WERI-Rb-1 (cell line): ENCODE data around the gene METTL26.

Experiments
- DNase-seq: peaks from one replicate; pipeline ENCODE4 v3.0.0-alpha.2; 2020
- H3K27ac ChIP-seq: fragments of 250-450 bp; sonication (Bioruptor Pico); 2 replicates; pipeline ENCODE4 v1.5.1; 2020; ENCODE audit warnings: mild to moderate bottlenecking, moderate library complexity
- H3K27me3 ChIP-seq: fragments of 250-450 bp; sonication (Bioruptor Pico); 2 replicates; pipeline ENCODE4 v1.5.1; 2021; ENCODE audit warnings: mild to moderate bottlenecking, low read depth, moderate library complexity; ENCODE audit not compliant: insufficient read depth, severe bottlenecking
- H3K36me3 ChIP-seq: fragments of 250-450 bp; sonication (Bioruptor Pico); 2 replicates; pipeline ENCODE4 v1.5.1; 2020; ENCODE audit warnings: mild to moderate bottlenecking, moderate library complexity
- H3K4me3 ChIP-seq: 2 replicates; pipeline ENCODE4 v1.5.1; 2011; ENCODE audit warnings: low read depth, mild to moderate bottlenecking, control low read depth, low read length
- H3K9me3 ChIP-seq: fragments of 250-450 bp; sonication (Bioruptor Pico); 2 replicates; pipeline ENCODE4 v1.5.1; 2021; ENCODE audit warnings: mild to moderate bottlenecking, moderate library complexity; ENCODE audit not compliant: severe bottlenecking
- TF ChIP-seq, protein P1 (sequence below): IDR thresholded peaks from 2 replicates; pipeline ENCODE4 v1.5.1; 2011; ENCODE audit warnings: low read depth, mild to moderate bottlenecking, control low read depth, inconsistent platforms, low read length

Gene METTL26

GRCh38 chr16:636206-637080 lies at the start of gene METTL26:
METTL26 (minus strand) TSS chr16:636305; CDS start chr16:636290, 15 bp downstream.
- peak; percentile 95 for DNase-seq
- peak within 1 kb of the TSS; percentile 88 for H3K4me3 ChIP-seq
- H3K36me3 ChIP-seq: peaks cover 22% of the 10 kb centered on the region
- TF ChIP-seq, protein P1, sequence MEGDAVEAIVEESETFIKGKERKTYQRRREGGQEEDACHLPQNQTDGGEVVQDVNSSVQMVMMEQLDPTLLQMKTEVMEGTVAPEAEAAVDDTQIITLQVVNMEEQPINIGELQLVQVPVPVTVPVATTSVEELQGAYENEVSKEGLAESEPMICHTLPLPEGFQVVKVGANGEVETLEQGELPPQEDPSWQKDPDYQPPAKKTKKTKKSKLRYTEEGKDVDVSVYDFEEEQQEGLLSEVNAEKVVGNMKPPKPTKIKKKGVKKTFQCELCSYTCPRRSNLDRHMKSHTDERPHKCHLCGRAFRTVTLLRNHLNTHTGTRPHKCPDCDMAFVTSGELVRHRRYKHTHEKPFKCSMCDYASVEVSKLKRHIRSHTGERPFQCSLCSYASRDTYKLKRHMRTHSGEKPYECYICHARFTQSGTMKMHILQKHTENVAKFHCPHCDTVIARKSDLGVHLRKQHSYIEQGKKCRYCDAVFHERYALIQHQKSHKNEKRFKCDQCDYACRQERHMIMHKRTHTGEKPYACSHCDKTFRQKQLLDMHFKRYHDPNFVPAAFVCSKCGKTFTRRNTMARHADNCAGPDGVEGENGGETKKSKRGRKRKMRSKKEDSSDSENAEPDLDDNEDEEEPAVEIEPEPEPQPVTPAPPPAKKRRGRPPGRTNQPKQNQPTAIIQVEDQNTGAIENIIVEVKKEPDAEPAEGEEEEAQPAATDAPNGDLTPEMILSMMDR: 0 out of 2 replicates have a peak, but pooled peaks have one; percentile 21
- peak within 1 kb of the TSS; percentile 95 for H3K27ac ChIP-seq
- no peaks in the 10 kb centered on the region for H3K9me3 ChIP-seq
- H3K27me3 ChIP-seq: no peaks in the 10 kb centered on the region

DNA sequence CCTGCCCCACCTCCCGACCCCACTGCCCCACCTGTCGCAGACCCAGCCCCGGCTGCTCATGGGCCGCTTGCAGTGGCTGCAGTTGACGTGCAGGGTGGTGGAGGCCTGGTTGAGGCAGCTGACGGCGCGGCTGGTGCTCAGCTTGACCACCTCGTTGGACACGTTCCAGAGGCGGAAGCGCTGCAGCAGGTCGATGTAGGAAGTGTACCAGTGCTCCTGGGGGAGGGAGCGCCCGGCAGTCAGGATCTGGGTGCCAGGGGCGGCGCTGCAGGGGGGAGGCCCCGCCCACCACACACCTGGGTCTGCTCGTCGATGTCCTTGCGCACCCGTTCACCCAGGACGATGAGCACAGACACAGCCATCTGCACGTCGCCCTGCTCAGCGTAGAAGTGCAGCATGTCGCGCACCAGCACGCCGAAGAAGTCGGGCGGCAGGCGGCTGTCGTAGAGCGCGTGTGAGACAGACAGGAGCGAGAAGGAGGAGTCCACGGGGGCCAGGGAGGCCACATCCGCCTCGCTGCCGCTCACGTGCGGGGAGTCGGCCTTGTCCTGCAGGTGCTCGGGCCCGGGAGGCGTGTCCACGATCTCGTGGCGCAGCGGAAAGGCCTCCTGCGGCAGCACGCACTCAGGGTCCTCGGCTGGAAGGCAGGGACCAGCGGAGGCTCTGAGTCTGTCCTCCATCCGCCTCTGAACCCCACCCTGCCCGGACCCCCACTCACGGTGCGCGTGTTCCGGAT lies 49.0 kb upstream of the METTL26 start:
- Histone ChIP-seq H3K4me3 (no peak overlapping the region), H3K9me3 (no peaks in the 10 kb centered on the region), H3K27me3 (no peaks in the 10 kb centered on the region), H3K36me3 (peaks cover 64% of the 10 kb centered on the region), H3K27ac (peak overlapping the region; percentile 88)
- TF ChIP-seq, protein P1: no peak
- DNase-seq: no peak

DNA sequence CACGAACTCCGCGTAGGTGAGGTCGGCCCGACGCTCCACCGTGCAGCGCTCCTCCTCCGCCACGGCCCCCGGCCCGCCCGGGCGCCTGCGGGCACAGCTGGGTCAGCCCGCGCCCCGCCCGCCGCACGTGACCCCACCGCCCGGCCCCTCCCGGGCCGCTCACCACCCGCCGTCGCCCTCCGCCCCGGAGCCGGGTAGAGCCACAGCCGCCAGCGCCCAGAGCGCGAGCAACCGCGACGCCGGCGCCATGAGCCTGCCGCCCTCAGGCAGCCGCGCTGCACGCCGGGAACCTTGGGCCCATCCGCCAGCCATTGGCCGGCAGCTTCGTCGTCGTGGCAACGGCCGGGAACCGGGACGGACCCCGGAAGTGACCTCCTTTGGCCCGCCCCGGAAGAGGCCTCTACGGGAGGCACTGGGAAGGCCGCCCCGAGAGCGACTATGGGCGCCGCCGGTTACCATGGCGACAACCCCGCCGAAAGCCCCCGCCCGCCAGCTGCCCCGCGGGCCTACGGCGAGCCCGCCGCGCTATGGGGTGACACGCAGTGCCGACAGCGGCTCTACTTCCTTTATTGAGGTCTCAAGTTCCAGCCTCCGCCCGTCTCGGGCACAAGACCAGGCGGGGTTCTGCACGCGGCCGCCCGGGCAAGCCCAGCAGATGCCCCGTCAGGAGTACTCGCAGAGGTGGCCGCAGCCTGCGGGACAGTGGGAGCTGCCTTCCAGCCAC lies 48.1 kb upstream of the METTL26 start, which contains the start of gene JMJD8:
Gene JMJD8 (minus strand): TSS at position 264 of the 724 bp plus-strand sequence. CDS start 15 bp downstream, at position 249.
- peak; percentile 97 for DNase-seq
- Histone ChIP-seq H3K36me3 (peaks cover 64% of the 10 kb centered on the region), H3K9me3 (no peaks in the 10 kb centered on the region), H3K27me3 (no peaks in the 10 kb centered on the region), H3K27ac (peak within 1 kb of the TSS; percentile 88), H3K4me3 (peak within 1 kb of the TSS; percentile 61)
- TF ChIP-seq, protein P1: no peak

GRCh38 chr16:683396-684070 lies 47.4 kb upstream of the METTL26 start:
- TF ChIP-seq, protein P1: no peak
- no peak for DNase-seq
- Histone ChIP-seq H3K9me3 (no peaks in the 10 kb centered on the region), H3K4me3 (peak overlapping the region; percentile 61), H3K27ac (peak overlapping the region; percentile 88), H3K27me3 (no peaks in the 10 kb centered on the region), H3K36me3 (peaks cover 61% of the 10 kb centered on the region)
